K562 (cell line): ENCODE measurements around the gene CYP24A1. TPM values are rescaled to one million over a fixed set of nuclear protein-coding genes. Genes with fewer than 3 reads are reported as not detected.
A peak's percentile ranks its signal among the peaks of the same experiment; 100 is the strongest.

Experiments used
- ATAC-seq: fragments of 200-7000 bp; cut with Tn5 transposase; 3 replicates; pipeline ENCODE4 v1.9.1; 2020; ENCODE audit warnings: moderate library complexity
- BruUV-seq: library from RNA; stranded (reverse); fragments of 400-500 nt; replicated peaks from 2 replicates; lab custom pipeline; 2021; lab: Mats Ljungman, UMichigan
- CTCF ChIA-PET: fragments of 300-600 bp; formaldehyde crosslinking; extraction: SDS; loops from one replicate; lab custom pipeline; 2021; ENCODE audit warnings: low intra/inter-chr PET ratio; lab: Yijun Ruan, JAX
- POLR2A ChIA-PET: fragments of 300-600, 350-650 bp; sonication (Branson Sonifier 250); formaldehyde crosslinking; extraction: SDS; loops from one replicate; lab custom pipeline; 2021; ENCODE audit warnings: antibody characterized with exemption, inconsistent platforms; lab: Yijun Ruan, JAX
- DNase-seq, 4 experiments: peaks; one replicate each; pipeline versions ENCODE4 v3.0.0 to v3.0.0-alpha.2; 2011 to 2018; ENCODE audit warnings: low spot score in 3 of 4, mixed read lengths in 3 of 4; ENCODE audit errors: extremely low read depth in 1 of 4
- FAIRE-seq: peaks from 2 replicates; lab custom pipeline; 2011; peaks lifted over from hg19 to GRCh38; lab: Jason Lieb, UNC
- H2AFZ ChIP-seq: 2 replicates; pipeline ENCODE4 v1.6.0; 2011; ENCODE audit warnings: low read depth, low read length, control low read depth, inconsistent platforms
- H3K27ac ChIP-seq: fragments of 200-600 bp; 3 replicates; pipeline ENCODE4 v1.8.0; 2011; ENCODE audit warnings: low read depth, mild to moderate bottlenecking, control low read depth, inconsistent platforms, low read length, moderate library complexity, mixed read lengths; ENCODE audit errors: extremely low read depth
- H3K27me3 ChIP-seq, 2 experiments: fragments of 300-600 bp in 1 of 2; 2 replicates in 1 of 2; 3 replicates in 1 of 2; pipeline versions ENCODE4 v1.6.0 to v1.8.0; 2011; ENCODE audit warnings: inconsistent platforms in 2 of 2, low read length in 2 of 2, mild to moderate bottlenecking in 1 of 2, mixed read lengths in 1 of 2, moderate library complexity in 1 of 2; ENCODE audit not compliant: control insufficient read depth in 2 of 2, insufficient read depth in 2 of 2
- H3K36me3 ChIP-seq: fragments of 300-600 bp; 3 replicates; pipeline ENCODE4 v1.8.0; 2011; ENCODE audit warnings: mild to moderate bottlenecking, low read length, inconsistent platforms; ENCODE audit not compliant: control insufficient read depth, insufficient read depth
- H3K4me1 ChIP-seq, 2 experiments: fragments of 200-600 bp in 1 of 2; replicated peaks in 1 of 2; 2 replicates in 1 of 2; 3 replicates in 1 of 2; pipeline versions ENCODE4 v1.5.1 to v1.8.0; 2011; ENCODE audit warnings: inconsistent platforms in 2 of 2, low read length in 2 of 2, mild to moderate bottlenecking in 1 of 2, mixed read lengths in 1 of 2, moderate library complexity in 1 of 2; ENCODE audit not compliant: control insufficient read depth in 2 of 2, insufficient read depth in 2 of 2
- H3K4me2 ChIP-seq: 2 replicates; pipeline ENCODE4 v1.6.1; 2011; ENCODE audit warnings: low read length, control low read depth, inconsistent platforms, mixed read lengths; ENCODE audit not compliant: insufficient read depth
- H3K4me3 ChIP-seq: fragments of 200-600 bp; sonication (generic), shearing (Covaris generic); 2 replicates; pipeline ENCODE4 v1.5.1; 2016; ENCODE audit warnings: control low read depth, inconsistent platforms
- H3K79me2 ChIP-seq: fragments of 200-600 bp; 3 replicates; pipeline ENCODE4 v1.8.0; 2011; ENCODE audit warnings: low read length, inconsistent platforms; ENCODE audit not compliant: control insufficient read depth, insufficient read depth
- H3K9ac ChIP-seq, 2 experiments: 2 replicates each; pipeline versions ENCODE4 v1.6.0 to v1.6.1; 2011; ENCODE audit warnings: low read depth in 2 of 2, low read length in 2 of 2, control low read depth in 1 of 2, inconsistent platforms in 1 of 2, mild to moderate bottlenecking in 1 of 2, mixed read lengths in 1 of 2; ENCODE audit not compliant: insufficient read depth in 1 of 2
- H3K9me1 ChIP-seq: one replicate; pipeline ENCODE4 v1.6.0; 2011; ENCODE audit warnings: inconsistent platforms, mild to moderate bottlenecking, low read length, moderate library complexity; ENCODE audit not compliant: control insufficient read depth, insufficient read depth
- H3K9me3 ChIP-seq: replicated peaks from 2 replicates; pipeline ENCODE4 v1.5.1; 2011; ENCODE audit warnings: low read depth, low read length, inconsistent platforms; ENCODE audit not compliant: control insufficient read depth, insufficient read depth
- H4K20me1 ChIP-seq: replicated peaks from 2 replicates; pipeline ENCODE4 v1.6.1; 2011; ENCODE audit warnings: low read length, inconsistent platforms, mixed read lengths; ENCODE audit not compliant: control insufficient read depth, insufficient read depth
- MXI1 ChIP-seq: IDR thresholded peaks from 2 replicates; pipeline ENCODE4 v1.6.1; 2011; ENCODE audit warnings: low read depth, mild to moderate bottlenecking, improper control_type of control experiment, low read length
- ZBTB11 ChIP-seq, 3 experiments: fragments of 200-800 bp in 1 of 3; fragments of 250-450 bp in 1 of 3; fragments of 450-650 bp in 1 of 3; sonication (Bioruptor Pico) in 1 of 3; sonication (Bioruptor generic) in 1 of 3; formaldehyde crosslinking in 1 of 3; IDR thresholded peaks; 2 replicates each; pipeline versions ENCODE4 v1.6.1 to v1.8.0; 2016 to 2022; ENCODE audit warnings: mild to moderate bottlenecking in 2 of 3, missing genetic modification characterization in 2 of 3, missing compliant biosample characterization in 1 of 3, moderate library complexity in 1 of 3
- in situ Hi-C: fragments of 300-500 bp; cut with MboI; formaldehyde crosslinking; loops from 4 replicates; pipeline ENCODE4 v1.15.0; 2018; ENCODE audit warnings: inconsistent platforms, mixed read lengths
- intact Hi-C: fragments of 100-400 bp; cut with micrococcal nuclease; formaldehyde crosslinking; loops from 2 replicates; pipeline ENCODE4 v1.14.2; 2022
- polyA plus RNA-seq, 8 experiments: library from polyadenylated mRNA; depleted of rRNA in 4 of 8; stranded (reverse) in 5 of 8; unstranded in 3 of 8; fragments of >200 nt; fragmentation: Nextera tagmentation in 2 of 8; fragmentation: Illumina TruSeq in 1 of 8; extraction: Ambion mirVana in 2 of 8; extraction: Trizol in 1 of 8; gene quantifications; 2 replicates each; pipeline versions ENCODE4 v1.2.1 to v1.2.3, GENCODE V29; 2011 to 2014; ENCODE audit warnings: inconsistent platforms in 1 of 8, missing spikeins in 1 of 8
- total RNA-seq, 7 experiments: library from RNA; depleted of rRNA in 6 of 7; stranded (reverse); fragments of >200 nt in 6 of 7; fragmentation: Illumina TruSeq in 2 of 7; extraction: Trizol in 2 of 7; gene quantifications; 2 replicates each; pipeline versions ENCODE4 v1.2.1 to v1.2.3, GENCODE V29; 2011 to 2021; ENCODE audit warnings: low replicate concordance in 1 of 7

The CYP24A1 gene
- total and polyA plus RNA-seq, 9 of the 15 experiments (the other 6 are each of a cell fraction or from before 2014, with no cell fraction given): 0.04 TPM; not detected in 8

- no peak overlapping the region for H2AFZ ChIP-seq
- no peaks in the 10 kb centered on the region for H4K20me1 ChIP-seq
- H3K4me2 ChIP-seq: no peak overlapping the region
- ATAC-seq (no peak), FAIRE-seq (no peak), DNase-seq (no peak)
- intact Hi-C loops (loop anchor here (5.0 kb wide), 1 partner anchor 429 kb away; no protein-coding TSS in a partner anchor), in situ Hi-C loops (loop anchor here (10.0 to 25.0 kb wide), 2 partner anchors 426 to 656 kb away; no protein-coding TSS in a partner anchor)
- H3K9ac ChIP-seq: no peak overlapping the region
- H3K9me3 ChIP-seq: no peaks in the 10 kb centered on the region
- no peaks in the 10 kb centered on the region for H3K9me1 ChIP-seq
- POLR2A ChIA-PET: interaction anchor here (0.6 kb wide), 2 partner anchors 11 to 303 kb away, joined by 3 read pairs; partner anchors contain the start of gene PFDN4
- BruUV-seq: no TSS peak
- TF ChIP-seq ZBTB11 (CRISPR knock-in tag; IDR thresholded peaks at IDR 0.05): peak in 1 of 3 experiments; percentile 63; a peak in 2 of 6 replicates
- TF ChIP-seq MXI1: no peak
- CTCF ChIA-PET: interaction anchor here (2.2 kb wide), 1 partner anchor 428 kb away, joined by 19 read pairs; no protein-coding TSS in a partner anchor
- no peak overlapping the region for H3K4me3 ChIP-seq
- peaks cover 43% of the 10 kb centered on the region for H3K36me3 ChIP-seq
- H3K27ac ChIP-seq: no peak overlapping the region
- H3K79me2 ChIP-seq: peaks cover 4% of the 10 kb centered on the region; the same call in 1 of the 3 replicates
- no peaks in the 10 kb centered on the region for H3K27me3 ChIP-seq
- no peaks in the 10 kb centered on the region for H3K4me1 ChIP-seq
Observed at GRCh38 chr20:54218470-54218869, 44.7 kb upstream of the CYP24A1 start.
